Measurements from ENCODE around the gene KRTAP10-5.
"Not testable (repeated sequence)": the region's sequence is repeated elsewhere in the genome, so short reads cannot be mapped to it uniquely, and the experiment has no call there.

Gene KRTAP10-5

DNA sequence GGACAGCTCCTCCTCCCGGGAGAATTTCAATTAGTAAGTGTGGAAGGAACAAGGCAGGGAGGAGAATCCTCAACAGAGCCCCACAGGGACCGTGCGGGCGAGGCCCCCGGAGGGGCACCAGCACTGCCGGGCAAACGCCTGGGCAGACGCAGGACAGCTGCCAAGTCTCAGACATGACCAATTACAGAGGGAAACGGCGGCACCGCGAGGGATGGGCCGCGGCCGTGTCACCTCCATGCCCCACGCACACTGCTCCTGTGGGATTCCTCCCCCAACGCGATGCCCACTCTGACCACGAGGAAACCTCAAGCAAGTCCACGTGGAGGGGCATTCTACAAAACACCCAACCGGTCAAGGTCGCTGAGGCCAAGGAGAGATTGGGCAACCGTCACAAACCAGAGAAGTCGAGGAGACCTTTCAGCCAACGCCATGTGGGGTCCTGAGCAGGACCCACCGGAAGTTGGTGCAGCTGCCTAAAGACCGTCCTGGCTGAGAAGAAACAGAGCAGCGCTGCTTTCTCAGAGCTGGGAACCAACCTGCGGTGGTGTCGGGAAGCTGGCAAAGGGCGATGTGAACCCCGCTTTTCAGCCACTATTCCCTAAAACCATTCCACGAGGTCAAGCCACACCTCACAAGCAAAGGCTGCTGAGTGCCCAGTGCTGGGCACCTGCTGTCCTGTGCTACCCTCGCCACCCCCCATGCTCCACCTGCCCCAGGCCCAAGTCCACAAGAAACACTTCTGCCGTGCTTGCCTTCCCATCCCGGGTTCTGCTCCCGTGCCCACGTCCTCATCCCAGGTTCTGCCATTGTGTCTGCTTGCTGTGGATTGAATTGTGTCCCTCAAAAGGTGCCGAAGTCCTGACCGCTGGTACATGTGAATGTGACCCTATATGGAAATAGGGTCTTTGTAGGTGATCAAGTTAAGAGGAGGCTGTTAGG lies 8.3 kb downstream of the KRTAP10-5 start:
- no peak for DNase-seq (ENCODE audit: low spot score)

DNA sequence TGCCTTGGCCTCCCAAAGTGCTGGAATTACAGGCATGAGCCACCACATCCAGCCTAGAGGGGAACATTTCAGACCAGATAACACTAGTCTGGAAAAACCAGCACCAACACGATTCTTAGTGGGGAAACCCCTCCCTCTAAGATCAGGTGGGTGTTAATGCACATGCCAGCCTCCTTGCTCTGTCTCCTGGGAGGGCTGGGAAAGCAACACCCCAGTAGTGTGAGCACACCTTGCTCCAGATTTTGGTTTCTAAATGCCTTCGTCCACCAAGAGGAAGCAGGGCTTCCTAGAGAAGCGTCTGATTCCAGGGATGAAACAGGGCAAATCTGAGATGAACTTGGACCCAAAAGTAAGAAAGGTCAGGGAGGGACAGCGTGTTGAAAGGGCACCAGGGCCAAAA lies 9.1 kb downstream of the KRTAP10-5 start:
- DNase-seq (ENCODE audit: low spot score), result no peak

DNA sequence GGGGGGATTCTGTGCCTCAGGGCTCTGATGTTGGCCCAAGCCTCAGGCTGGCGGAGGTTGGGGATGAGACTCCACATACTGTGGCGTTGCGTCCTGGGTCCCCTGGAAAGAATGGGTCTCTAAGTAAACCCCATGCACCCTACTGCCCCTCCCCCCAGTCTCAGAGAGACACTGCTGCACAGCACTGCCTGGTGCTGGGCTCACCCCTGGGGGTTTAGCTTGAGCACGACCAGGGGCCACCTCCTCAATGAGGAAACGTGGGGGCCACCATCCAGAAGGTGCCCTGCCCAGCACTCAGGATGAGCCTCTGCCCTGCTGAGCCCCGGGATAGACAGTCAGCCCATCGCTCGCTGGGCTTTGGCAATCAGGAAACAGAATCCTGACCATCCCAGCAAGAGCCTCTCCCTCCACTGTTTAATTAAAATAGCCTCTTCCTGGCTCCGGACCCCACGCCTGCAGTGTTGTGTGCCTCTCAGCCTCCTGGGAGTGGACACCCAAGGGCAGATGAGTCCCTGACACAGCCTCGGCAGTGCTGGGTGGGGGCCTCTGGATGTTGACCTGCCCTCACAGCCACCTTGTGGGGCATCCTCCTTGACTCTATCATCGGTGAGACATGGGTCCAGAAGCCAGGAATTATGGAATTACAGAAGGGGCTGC lies 10.4 kb downstream of the KRTAP10-5 start:
- no peak for DNase-seq (ENCODE audit: low spot score)

DNA sequence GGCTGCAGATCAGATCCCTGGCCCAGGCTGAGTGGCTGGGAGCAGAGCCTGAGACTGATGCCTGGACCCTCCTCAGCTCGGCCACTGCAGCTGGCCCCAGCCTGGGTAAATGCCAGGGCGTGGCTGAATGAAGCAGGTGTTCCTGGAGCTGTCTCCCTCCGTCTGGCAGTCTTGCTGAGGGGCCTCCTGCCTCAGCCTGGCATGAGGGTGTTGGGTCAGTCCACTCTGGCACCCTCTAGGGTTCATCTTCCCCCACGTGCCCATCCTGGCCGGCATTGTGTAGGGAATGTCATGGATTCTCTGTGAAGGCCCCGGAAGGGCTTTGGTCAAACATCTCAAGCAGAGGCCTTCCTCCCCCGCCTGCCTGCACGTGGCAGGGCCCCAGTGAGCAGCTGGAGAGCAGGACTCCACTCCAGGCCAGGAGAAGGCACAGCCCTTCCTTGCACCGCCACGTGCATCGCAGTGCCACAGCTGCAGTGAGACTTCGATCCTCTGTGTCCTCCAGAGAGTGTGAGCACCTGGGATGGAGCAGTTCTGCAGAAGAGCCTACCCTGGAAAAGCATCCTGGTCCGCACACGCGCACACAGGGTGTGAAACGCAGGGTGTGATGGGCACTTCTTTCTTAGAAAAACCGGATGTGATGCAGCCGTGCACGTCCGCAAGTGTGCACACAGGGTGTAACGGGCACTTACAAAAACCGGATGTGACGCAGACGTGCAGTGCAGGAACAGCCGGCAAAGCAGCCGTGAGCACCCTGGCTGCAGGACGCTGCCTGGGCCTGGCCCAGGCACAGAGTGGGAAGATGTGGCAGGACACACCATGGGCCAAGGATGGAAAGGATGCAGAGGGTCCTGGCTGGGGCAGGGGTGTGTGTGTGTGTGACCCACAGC lies 11.5 kb downstream of the KRTAP10-5 start:
- DNase-seq (ENCODE audit: low spot score), result no peak

DNA sequence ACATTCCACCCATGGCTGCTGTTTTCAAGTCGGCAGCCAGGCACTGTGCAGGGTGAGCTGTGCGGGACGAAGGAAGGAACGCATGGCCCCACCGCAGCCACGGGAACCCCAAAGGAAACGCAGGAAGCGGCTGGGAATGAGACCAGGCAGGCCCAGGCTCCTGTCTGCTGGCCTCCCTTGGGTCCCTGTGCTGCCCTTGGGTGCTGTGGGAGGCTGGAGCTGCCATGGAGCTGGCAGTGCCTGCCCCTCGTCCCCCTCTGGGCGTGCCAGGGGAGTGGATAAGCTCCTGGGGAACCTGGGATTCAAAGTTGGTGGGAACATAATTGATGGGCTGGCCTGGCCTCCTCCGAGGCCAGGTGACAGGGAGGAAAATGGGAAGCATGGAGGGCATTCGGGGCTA lies 12.1 kb downstream of the KRTAP10-5 start:
- no peak for DNase-seq (ENCODE audit: low spot score)

DNA sequence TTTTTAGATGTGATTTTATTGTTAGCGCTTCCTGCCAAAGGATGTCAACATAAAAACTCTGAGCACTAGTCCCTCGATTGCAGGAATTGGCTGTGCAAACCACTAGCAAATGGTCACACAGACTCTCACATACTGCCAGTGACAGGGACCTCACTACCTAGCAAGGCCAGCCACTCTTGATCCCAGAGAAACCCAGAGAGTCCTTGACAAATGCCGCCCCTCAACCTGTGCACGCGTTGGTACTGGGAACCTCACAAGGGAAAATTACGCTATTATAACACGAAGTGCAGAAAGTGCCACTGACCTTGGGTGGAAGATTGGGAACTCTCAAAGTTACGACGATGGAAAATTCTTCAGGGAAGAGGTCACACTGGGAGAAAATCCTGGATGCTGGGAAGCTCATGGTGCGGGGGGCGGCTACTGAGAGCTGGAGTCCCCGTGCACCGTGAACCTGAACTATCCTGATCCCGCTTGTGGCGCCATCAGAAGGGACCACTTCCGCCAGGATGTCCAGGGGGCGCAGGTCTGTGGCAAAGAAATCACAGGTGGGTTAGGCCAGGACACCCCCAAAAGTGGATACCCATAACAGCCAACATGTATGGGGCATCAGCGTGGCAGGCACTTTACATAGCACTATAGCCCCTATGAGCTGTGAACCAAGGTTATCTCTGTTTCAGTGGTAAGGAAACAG lies 12.8 kb downstream of the KRTAP10-5 start:
- no peak for DNase-seq (ENCODE audit: low spot score)

DNA sequence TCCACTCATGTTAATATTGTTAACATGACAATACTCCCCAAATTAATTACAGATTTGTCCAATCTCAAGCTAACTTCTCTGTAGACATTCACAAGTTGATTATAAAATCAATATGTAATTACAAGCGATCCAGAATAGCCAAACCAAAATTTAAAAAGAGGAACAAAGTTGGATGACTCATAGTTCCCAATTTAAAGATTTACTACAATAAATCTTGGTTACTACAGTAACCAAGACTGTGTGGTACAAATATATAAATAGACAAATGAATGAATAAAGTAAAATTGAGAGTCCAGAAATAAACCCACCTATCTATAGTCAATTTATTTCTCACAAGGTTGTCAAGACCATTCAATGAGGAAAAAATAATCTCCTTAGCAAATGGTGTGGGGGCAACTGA lies 14.0 kb downstream of the KRTAP10-5 start:
- DNase-seq (ENCODE audit: low spot score), result peak; percentile 13

DNA sequence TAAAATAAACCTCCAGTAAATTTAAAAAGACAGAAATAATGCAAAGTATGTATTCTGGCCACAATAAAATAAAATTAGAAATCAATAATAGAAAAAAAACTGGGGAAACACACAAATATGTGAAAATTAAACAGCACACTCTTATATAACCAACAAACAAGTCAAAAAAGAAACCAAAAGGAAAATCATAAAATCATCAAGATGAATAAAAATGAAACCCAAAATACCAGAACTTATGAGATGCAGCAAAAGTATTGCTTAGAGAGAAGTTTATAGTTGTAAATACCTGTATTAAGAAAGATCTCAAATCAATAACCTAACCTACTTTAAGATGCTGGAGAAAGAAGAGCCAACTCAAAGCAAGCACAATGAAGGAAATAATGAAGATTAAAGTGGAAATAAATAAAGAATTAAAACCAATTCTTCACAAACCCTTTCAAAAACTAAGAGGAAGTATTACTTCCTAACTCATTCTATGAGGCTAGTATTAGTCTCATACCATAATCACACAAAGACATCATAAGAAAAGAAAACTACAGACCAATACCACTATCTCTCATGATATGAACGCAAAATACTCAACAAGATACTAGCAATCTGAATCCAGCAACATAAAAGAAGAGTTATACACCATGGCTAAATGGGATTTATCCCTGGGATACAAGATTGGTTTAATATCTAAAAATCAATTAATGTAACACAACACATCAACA lies 15.4 kb downstream of the KRTAP10-5 start:
- DNase-seq (ENCODE audit: low spot score), result no peak

DNA sequence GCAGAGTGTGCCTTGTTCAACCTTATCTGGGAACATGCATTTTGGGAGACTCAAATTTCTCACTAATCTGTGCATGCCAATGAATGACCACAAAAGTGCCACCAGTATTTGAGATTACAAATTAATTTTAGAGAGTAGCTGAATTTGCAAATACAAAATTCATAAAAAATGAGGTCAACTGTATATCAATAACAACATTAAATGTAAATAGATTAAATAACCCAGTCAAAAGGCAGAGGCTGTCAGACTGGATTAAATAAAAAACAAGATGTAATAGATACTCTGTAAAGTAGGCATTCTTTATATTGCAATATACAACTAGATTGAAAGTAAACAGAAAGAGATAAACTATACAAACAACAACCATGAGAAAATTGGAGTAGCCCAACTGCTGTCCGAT lies 16.3 kb downstream of the KRTAP10-5 start:
- no peak for DNase-seq (ENCODE audit: low spot score)

DNA sequence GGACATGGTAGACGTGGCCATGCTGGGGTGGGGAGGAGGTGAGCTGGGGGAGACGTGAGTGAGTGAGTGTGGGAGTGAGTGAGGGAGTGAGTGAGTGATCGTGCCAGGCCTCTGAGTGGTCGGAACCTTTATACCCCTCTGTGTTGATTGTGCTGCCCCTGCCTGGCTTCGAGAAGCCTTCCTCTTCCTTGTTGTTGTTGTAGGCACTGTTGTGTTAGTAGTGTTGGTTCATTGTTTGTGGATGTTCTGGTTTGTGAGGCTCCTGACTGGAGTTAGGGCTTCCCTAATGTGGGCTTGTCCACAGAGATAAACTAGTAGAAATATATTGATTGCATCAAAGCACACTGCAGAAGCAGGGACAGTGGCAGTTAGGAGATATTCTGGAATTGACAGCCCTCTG lies 21.7 kb downstream of the KRTAP10-5 start, which contains the start of gene KRTAP10-3:
KRTAP10-3 (minus strand) TSS at position 101 of the 400 bp plus-strand sequence; CDS start at position 21, 80 bp downstream.
- no peak for DNase-seq (ENCODE audit: low spot score)

DNA sequence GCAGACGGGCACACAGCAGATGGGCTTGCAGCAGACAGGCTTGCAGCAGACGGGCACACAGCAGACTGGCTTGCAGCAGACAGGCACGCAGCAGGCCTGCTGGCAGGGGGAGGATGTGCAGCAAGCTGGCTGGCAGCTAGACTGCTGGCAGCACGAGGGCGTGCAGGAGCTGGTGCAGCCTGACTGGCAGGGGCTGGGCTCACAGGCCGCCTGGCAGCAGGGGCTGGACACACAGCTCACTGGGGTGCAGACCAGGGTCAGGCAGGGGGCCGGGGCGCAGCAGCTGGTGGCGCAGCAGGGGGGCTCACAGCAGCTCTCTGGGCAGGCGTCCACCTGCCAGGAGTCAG lies 22.1 kb downstream of the KRTAP10-5 start:
- DNase-seq (ENCODE audit: low spot score), result not testable (repeated sequence)

DNA sequence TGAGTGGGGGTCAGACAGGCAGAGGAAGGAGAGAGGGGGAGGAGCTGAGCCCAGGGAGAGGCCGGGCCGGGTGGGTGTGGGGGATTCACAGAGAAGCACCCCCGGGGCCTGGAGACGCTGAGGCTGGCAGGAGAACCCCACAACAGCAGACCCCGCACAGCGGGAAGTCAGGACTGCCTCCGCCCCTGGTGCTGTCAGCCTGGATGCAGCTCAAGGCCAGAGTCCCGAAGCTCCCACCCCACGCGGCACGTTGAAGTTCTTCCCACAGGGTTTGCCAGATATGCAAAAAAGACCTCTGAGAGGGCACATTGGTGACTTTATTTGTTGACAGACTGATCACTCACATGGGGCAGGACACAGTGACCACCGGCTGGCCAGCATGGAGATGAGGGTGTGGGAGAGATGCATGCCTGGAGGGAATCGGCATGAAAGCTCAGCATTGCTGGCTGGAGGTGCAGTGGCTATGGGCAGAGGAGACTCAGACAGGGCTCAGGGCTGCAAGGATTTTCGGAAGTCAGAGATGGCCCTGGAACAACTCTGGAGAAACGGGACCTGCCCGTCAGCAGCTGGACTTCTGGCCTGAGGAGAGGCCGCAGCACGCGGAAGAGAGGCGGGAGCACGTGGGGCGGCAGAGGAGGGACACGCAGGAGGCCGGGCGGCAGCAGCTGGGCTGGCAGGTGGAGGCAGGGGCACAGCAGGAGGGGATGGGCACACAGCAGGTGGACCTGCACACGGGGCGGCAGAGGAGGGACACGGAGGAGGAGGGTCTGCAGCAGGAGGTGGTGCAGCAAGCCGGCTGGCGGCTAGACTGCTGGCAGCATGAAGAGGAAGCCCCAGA lies 22.7 kb downstream of the KRTAP10-5 start:
- no peak for DNase-seq (ENCODE audit: low spot score)

DNA sequence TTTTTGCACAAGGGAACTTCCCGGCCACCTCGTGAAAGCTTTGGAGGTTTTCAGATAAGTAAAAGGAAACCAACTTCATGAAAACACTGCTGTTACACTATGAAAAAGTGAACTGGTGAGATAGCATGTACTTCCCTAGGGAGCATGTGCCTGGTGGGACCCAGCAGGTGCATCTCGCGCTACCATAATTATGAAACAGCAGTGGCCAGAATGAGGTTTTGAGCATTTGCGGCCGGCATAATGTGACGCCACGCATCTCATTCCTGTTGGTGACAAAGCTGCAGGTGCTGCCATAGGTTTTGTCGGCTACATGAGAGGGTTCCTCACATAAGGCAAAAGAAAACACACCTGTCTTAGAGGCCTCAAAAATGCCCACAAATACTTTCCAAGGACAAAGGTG lies 23.5 kb downstream of the KRTAP10-5 start:
- DNase-seq (ENCODE audit: low spot score), result peak; percentile 14

DNA sequence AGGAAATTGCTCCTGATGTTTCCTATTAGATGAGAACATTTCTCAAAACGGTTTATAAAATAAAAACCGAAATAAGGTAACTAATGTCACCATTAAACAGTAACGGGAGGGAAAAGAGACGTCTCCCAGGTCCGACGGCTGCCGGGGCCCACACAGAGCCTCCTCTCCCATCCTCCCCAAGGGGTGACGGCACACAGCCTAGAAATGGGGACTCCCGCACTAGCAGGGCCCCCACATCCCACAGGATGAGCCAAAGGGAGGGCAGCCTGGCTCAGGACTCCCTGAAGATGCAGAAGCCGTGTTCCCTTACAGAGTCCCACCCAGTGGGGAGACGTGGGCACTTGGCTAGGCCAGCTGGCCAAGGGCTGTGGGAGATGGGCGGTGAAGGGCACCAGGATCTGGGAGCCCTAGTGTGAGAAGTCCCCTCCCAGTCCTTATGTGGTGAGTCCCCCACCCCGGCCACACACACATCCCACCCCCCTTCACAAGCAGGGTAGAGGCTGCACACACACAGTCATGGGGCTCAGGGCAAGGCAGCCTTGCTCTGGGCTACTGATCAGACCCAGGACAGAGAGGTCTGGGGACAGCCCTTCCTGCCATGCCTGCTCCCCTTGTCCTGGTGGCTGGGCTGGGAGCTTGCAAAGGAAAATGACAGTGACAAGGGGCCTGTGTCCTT lies 25.1 kb downstream of the KRTAP10-5 start:
- no peak for DNase-seq (ENCODE audit: low spot score)

DNA sequence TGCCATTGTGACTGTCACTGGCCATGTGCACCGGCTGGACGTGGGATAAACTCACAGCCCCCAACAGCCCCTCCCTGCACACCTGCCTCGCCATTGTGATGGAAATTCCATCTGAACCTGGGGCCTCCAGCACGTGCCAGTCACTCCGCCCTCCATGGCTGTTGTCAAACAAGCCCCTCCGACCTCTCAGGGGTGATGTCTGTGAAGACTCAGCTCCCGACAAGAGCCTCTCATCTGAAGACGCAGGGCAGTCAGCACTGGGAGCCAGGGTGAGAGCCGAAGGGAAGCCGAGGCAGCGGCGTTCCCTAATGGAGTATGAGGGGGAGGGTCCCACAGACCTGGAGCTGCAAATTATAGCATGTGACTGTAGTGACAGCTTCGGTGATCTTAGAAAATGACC lies 27.7 kb downstream of the KRTAP10-5 start:
- no peak for DNase-seq (ENCODE audit: low spot score)

DNA sequence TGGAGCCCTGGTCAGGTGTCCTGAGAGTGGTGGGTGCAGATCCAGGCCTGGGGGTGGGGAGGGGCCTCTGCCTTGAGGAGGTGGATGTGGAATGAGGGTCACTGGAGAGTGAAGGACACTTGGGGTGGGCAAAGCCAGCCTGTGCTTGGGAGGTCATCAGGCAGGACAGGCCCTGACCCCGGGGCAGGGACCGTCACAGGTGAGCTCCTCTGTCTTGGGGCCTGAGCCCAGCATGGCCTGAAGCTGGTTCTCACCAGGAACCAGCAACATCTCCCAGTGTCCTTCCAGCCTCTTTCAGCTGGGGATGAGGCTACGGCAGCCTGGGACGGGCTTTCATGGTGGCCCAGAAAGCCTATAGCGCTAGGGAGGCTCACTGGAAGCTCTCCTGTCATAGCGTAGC lies 28.3 kb downstream of the KRTAP10-5 start:
- DNase-seq (ENCODE audit: low spot score), result no peak

DNA sequence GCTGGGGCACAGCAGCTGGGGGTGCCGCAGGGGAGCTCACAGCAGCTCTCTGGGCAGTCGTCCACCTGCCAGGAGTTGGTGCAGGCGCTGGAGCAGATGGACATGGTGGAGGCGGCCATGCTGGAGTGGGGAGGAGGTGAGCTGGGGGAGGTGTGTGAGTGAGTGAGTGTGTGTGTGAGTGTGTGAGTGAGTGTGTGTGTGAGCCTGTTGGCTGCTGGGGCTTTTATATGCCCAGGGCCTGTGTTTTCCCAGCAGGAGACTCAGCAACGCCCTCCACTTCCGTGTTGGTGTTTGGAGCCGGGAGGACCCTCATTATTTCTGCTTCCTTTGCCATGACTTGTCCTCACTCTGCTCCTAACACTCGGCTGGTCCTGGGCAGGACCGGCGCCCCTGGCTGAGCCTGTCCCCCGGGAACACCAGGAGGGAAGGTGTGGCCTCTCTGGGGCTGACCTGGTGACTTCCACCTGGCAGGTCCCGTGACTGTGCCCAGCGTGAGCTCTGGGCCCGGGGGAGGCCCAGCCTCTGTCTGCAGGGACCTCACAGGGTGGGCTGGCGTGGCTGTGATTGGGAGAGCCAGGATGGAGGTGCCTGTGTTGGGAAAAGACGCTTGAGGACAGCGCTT lies 29.0 kb downstream of the KRTAP10-5 start, which contains the start of gene KRTAP10-2:
KRTAP10-2 (minus strand) TSS at position 166 of the 622 bp plus-strand sequence; CDS start at position 119, 47 bp downstream.
- no peak for DNase-seq (ENCODE audit: low spot score)

DNA sequence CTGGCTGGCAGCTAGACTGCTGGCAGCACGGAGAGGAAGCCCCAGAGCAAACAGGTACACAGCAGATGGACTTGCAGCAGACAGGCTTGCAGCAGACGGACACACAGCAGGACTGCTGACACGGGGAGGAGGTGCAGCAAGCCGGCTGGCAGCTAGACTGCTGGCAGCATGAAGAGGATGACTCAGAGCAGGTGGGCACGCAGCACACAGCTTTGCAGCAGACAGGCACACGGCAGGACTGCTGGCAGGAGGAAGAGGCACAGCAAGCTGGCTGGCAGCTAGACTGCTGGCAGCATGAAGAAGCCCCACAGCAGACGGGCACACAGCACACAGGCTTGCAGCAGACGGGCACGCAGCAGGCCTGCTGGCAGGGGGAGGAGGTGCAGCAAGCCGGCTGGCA lies 29.6 kb downstream of the KRTAP10-5 start:
- no peak for DNase-seq (ENCODE audit: low spot score)

DNA sequence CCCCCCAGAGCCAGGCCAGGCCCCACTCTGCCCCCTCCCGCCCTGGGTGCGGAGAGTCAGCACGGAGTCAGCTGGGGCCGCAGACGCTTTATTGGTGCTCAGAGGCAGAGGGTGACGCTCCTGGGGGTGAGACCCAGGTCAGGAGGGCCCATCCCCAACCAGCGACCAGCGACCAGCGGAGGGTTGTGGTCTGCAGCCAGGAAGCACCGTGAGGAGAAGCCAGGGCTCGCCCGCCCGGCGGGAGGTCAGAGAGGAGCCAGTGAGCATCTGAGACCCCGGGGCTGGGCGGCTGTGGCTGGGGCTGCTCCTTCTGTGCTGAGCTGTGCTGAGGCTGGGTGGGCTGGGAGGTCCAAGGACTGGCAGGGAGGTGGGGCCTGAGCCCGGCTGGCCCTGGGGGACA lies 30.1 kb downstream of the KRTAP10-5 start:
- DNase-seq (ENCODE audit: low spot score), result not testable (repeated sequence)
